Neuronal stem cell (in vitro differentiated cells): ENCODE data around the gene MAGI1.
"Not testable (repeated sequence)": the region's sequence is repeated elsewhere in the genome, so short reads cannot be mapped to it uniquely, and the experiment has no call there.

ENCODE experiments used
- DNase-seq: peaks from one replicate; pipeline ENCODE4 v3.0.0-alpha.2; 2013; ENCODE audit warnings: low spot score
- H2AFZ ChIP-seq: one replicate; pipeline ENCODE4 v1.6.1; 2013; ENCODE audit warnings: mild to moderate bottlenecking, low read length, inconsistent platforms
- H2AK5ac ChIP-seq: 2 replicates; pipeline ENCODE4 v1.6.1; 2013; ENCODE audit warnings: low read depth, mild to moderate bottlenecking, inconsistent platforms, low read length, moderate library complexity, mixed read lengths
- H2BK120ac ChIP-seq: 2 replicates; pipeline ENCODE4 v1.6.1; 2013; ENCODE audit warnings: low read depth, mild to moderate bottlenecking, inconsistent platforms, low read length, moderate library complexity, mixed read lengths
- H2BK12ac ChIP-seq: one replicate; pipeline ENCODE4 v1.6.1; 2013; ENCODE audit warnings: low read length, inconsistent platforms
- H2BK15ac ChIP-seq: 2 replicates; pipeline ENCODE4 v1.6.1; 2013; ENCODE audit warnings: mild to moderate bottlenecking, low read length, inconsistent platforms, mixed read lengths
- H2BK5ac ChIP-seq: one replicate; pipeline ENCODE4 v1.6.1; 2013; ENCODE audit warnings: inconsistent platforms, mild to moderate bottlenecking, low read length, moderate library complexity
- H3K14ac ChIP-seq: one replicate; pipeline ENCODE4 v1.6.1; 2013; ENCODE audit warnings: low read length, inconsistent platforms
- H3K18ac ChIP-seq: 2 replicates; pipeline ENCODE4 v1.6.1; 2013; ENCODE audit warnings: low read length, inconsistent platforms
- H3K23ac ChIP-seq: 2 replicates; pipeline ENCODE4 v1.6.1; 2013; ENCODE audit warnings: low read depth, mild to moderate bottlenecking, mixed read lengths, low read length, inconsistent platforms; ENCODE audit not compliant: poor library complexity
- H3K27ac ChIP-seq: replicated peaks from 3 replicates; pipeline ENCODE4 v1.5.1; 2013; ENCODE audit warnings: low read length, inconsistent platforms
- H3K27me3 ChIP-seq, 3 experiments: 2 replicates each; pipeline ENCODE4 v1.6.1; 2013; ENCODE audit warnings: low read length in 3 of 3, mild to moderate bottlenecking in 2 of 3, inconsistent platforms in 1 of 3, low read depth in 1 of 3, mixed read lengths in 1 of 3, moderate library complexity in 1 of 3; ENCODE audit not compliant: control insufficient read depth in 3 of 3, insufficient read depth in 3 of 3
- H3K36me3 ChIP-seq, 2 donors: replicated peaks in 1 of 2; 2 replicates each; pipeline ENCODE4 v1.6.1; 2013; ENCODE audit warnings: low read length in 2 of 2; ENCODE audit not compliant: control insufficient read depth in 2 of 2, insufficient read depth in 2 of 2
- H3K4ac ChIP-seq: 2 replicates; pipeline ENCODE4 v1.6.1; 2013; ENCODE audit warnings: inconsistent platforms, mild to moderate bottlenecking, low read length, moderate library complexity
- H3K4me1 ChIP-seq, 2 donors: 1 replicate in 1 of 2; 2 replicates in 1 of 2; pipeline ENCODE4 v1.6.1; 2013; ENCODE audit warnings: low read length in 2 of 2, low read depth in 1 of 2; ENCODE audit not compliant: control insufficient read depth in 2 of 2, insufficient read depth in 1 of 2
- H3K4me2 ChIP-seq: one replicate; pipeline ENCODE4 v1.6.1; 2013; ENCODE audit warnings: mild to moderate bottlenecking, low read length, inconsistent platforms; ENCODE audit not compliant: insufficient read depth, poor library complexity, severe bottlenecking
- H3K4me3 ChIP-seq, 2 donors: 2 replicates each; pipeline ENCODE4 v1.5.1; 2013; ENCODE audit warnings: low read length in 2 of 2, mild to moderate bottlenecking in 2 of 2, inconsistent platforms in 1 of 2, moderate library complexity in 1 of 2
- H3K79me1 ChIP-seq: one replicate; pipeline ENCODE4 v1.6.1; 2013; ENCODE audit warnings: low read depth, mild to moderate bottlenecking, inconsistent platforms, low read length, moderate library complexity
- H3K9ac ChIP-seq: one replicate; pipeline ENCODE4 v1.6.1; 2013; ENCODE audit warnings: mild to moderate bottlenecking, low read depth, low read length, inconsistent platforms; ENCODE audit not compliant: poor library complexity
- H3K9me3 ChIP-seq, 2 donors: replicated peaks in 1 of 2; 2 replicates each; pipeline versions ENCODE3 to v1.6.1; 2013; ENCODE audit warnings: low read length in 2 of 2, mild to moderate bottlenecking in 2 of 2, inconsistent platforms in 1 of 2, low read depth in 1 of 2, mixed read lengths in 1 of 2, moderate library complexity in 1 of 2; ENCODE audit not compliant: control insufficient read depth in 2 of 2, insufficient read depth in 1 of 2
- H4K8ac ChIP-seq: one replicate; pipeline ENCODE4 v1.6.1; 2013; ENCODE audit warnings: low read depth, mild to moderate bottlenecking, inconsistent platforms, low read length, moderate library complexity
- H4K91ac ChIP-seq: one replicate; pipeline ENCODE4 v1.6.1; 2013; ENCODE audit warnings: low read length, low read depth, mild to moderate bottlenecking, inconsistent platforms; ENCODE audit not compliant: poor library complexity
- WGBS, 2 donors: extraction: QIAGEN DNeasy Blood & Tissue Kit; methylation state at CpG; one replicate each; pipeline ENCODE4 v1.1.7; 2013; ENCODE audit warnings: missing lambda C conversion rate in 2 of 2, mixed read lengths in 1 of 2; ENCODE audit not compliant: insufficient read length in 2 of 2, insufficient replicate concordance in 1 of 2; ENCODE audit errors: extremely low coverage in 2 of 2; 5-methylcytosine and 5-hydroxymethylcytosine counted together

Gene MAGI1

GRCh38 chr3:65523878-65524277, 514.8 kb downstream of the MAGI1 start:
- H4K8ac ChIP-seq: no peak overlapping the region
- no peak overlapping the region for H3K18ac ChIP-seq
- no peaks in the 10 kb centered on the region for H3K27me3 ChIP-seq
- H3K4me2 ChIP-seq: no peak overlapping the region
- no peak overlapping the region for H2BK5ac ChIP-seq
- WGBS, 2 donors: no CpG with 5 or more reads among the region's 4 CpGs
- no peak overlapping the region for H2AK5ac ChIP-seq
- no peak overlapping the region for H3K14ac ChIP-seq
- H3K4me3 ChIP-seq: no peak overlapping the region
- no peak overlapping the region for H2BK15ac ChIP-seq
- no peaks in the 10 kb centered on the region for H3K9me3 ChIP-seq
- no peak for DNase-seq
- no peaks in the 10 kb centered on the region for H3K4me1 ChIP-seq
- no peak overlapping the region for H2AFZ ChIP-seq
- no peak overlapping the region for H2BK12ac ChIP-seq
- H3K9ac ChIP-seq: no peak overlapping the region
- no peak overlapping the region for H3K23ac ChIP-seq
- H3K4ac ChIP-seq: no peak overlapping the region
- H2BK120ac ChIP-seq: no peak overlapping the region
- H3K79me1 ChIP-seq: no peaks in the 10 kb centered on the region
- no peak overlapping the region for H4K91ac ChIP-seq
- peaks cover 0 to 3% of the 10 kb centered on the region in 2 donors for H3K36me3 ChIP-seq
- H3K27ac ChIP-seq: no peak overlapping the region

DNA sequence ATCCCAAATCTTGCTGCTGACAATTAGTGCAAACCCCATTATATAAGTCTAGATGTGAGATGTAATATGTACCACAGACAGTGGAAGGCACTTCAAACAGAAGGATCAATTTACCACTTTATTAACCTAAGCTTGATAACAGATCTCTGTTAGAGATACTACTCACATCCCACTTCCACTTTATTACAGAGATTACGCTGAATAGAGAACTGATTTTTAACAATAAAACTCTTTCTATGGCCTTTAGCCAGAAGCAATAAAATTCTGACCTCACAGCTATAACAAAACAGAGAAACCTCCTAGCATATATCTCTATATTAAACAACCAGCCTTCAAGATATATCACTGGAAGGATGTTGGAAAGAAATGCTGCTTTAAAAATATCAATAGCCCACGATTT, 517.7 kb downstream of the MAGI1 start:
- Histone ChIP-seq H3K27ac (no peak overlapping the region), H3K9me3 (no peaks in the 10 kb centered on the region), H3K14ac (no peak overlapping the region), H2BK15ac (no peak overlapping the region), H4K91ac (no peak overlapping the region), H3K18ac (no peak overlapping the region), H3K23ac (no peak overlapping the region), H3K27me3 (no peaks in the 10 kb centered on the region), H2BK5ac (no peak overlapping the region), H4K8ac (no peak overlapping the region), H2AK5ac (no peak overlapping the region), H2BK12ac (no peak overlapping the region), H3K4me3 (no peak overlapping the region), H2BK120ac (no peak overlapping the region), H3K4ac (no peak overlapping the region), H3K36me3 (peaks cover 0 to 3% of the 10 kb centered on the region in 2 donors), H3K79me1 (no peaks in the 10 kb centered on the region), H3K9ac (no peak overlapping the region), H3K4me1 (no peaks in the 10 kb centered on the region), H3K4me2 (no peak overlapping the region), H2AFZ (no peak overlapping the region)
- no peak for DNase-seq
- WGBS, 2 donors: no CpG with 5 or more reads among the region's 2 CpGs

GRCh38 chr3:65516998-65517397, 521.7 kb downstream of the MAGI1 start:
- no CpG with 5 or more reads among the region's 5 CpGs for WGBS, 2 donors
- no peaks in the 10 kb centered on the region for H3K4me1 ChIP-seq
- no peaks in the 10 kb centered on the region for H3K27me3 ChIP-seq

GRCh38 chr3:65514317-65514716, 524.4 kb downstream of the MAGI1 start:
- not testable (repeated sequence) for H3K4ac ChIP-seq, H3K27me3 ChIP-seq, H3K36me3 ChIP-seq, H3K9me3 ChIP-seq, H3K4me2 ChIP-seq, H2BK15ac ChIP-seq, H2AK5ac ChIP-seq, DNase-seq, H3K4me1 ChIP-seq, H3K4me3 ChIP-seq, H3K9ac ChIP-seq, H3K79me1 ChIP-seq, H2AFZ ChIP-seq, H3K18ac ChIP-seq, H4K8ac ChIP-seq, H3K27ac ChIP-seq, H2BK120ac ChIP-seq, H2BK5ac ChIP-seq, H4K91ac ChIP-seq, H3K23ac ChIP-seq, H3K14ac ChIP-seq, H2BK12ac ChIP-seq
- WGBS, 2 donors: no CpG with 5 or more reads among the region's 1 CpG

More at GRCh38 chr3:65516998-65517397, 521.7 kb downstream of the MAGI1 start:
- Histone ChIP-seq H3K18ac (no peak overlapping the region), H3K4me3 (no peak overlapping the region), H3K14ac (no peak overlapping the region), H3K4ac (no peak overlapping the region), H2BK5ac (no peak overlapping the region), H2AK5ac (no peak overlapping the region), H3K23ac (no peak overlapping the region), H3K27ac (no peak overlapping the region), H2AFZ (no peak overlapping the region), H4K8ac (no peak overlapping the region), H3K36me3 (peaks cover 0 to 3% of the 10 kb centered on the region in 2 donors), H2BK120ac (no peak overlapping the region), H3K79me1 (no peaks in the 10 kb centered on the region), H3K9me3 (peaks cover 0 to 6% of the 10 kb centered on the region in 2 donors), H2BK15ac (no peak overlapping the region), H3K4me2 (no peak overlapping the region), H3K9ac (no peak overlapping the region), H2BK12ac (no peak overlapping the region), H4K91ac (no peak overlapping the region)
- DNase-seq: no peak
